ENCODE measurements around the gene MAT2A.
A peak's percentile ranks its signal among the peaks of the same experiment; 100 is the strongest.
"Not testable (repeated sequence)": the region's sequence is repeated elsewhere in the genome, so short reads cannot be mapped to it uniquely, and the experiment has no call there.

MAT2A gene

GRCh38 chr2:85541262-85541661 lies 2.3 kb downstream of the MAT2A start:
- no peak overlapping the region for H2BK5ac ChIP-seq (ENCODE audit: low read length)
- no peak for DNase-seq (ENCODE audit: low spot score)

DNA sequence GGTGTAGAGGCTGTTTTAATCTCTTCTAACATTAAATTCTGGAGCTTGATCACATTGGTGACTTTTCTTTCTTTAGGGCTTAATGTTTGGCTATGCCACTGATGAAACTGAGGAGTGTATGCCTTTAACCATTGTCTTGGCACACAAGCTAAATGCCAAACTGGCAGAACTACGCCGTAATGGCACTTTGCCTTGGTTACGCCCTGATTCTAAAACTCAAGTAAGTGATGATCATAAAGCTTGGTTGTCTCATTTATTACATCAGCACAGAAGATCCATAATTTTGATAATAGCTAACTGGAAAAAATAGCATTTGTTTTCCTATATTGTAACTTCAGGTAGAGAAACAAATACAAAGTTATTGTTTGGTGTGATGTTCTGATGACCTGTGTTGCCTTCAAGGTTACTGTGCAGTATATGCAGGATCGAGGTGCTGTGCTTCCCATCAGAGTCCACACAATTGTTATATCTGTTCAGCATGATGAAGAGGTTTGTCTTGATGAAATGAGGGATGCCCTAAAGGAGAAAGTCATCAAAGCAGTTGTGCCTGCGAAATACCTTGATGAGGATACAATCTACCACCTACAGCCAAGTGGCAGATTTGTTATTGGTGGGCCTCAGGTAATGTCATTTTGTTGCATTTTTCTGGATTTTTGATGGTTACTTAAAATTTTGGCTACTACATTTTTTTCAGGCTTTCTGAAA lies 2.9 kb downstream of the MAT2A start:
- Histone ChIP-seq H3K14ac (ENCODE audit: low read length) (no peak overlapping the region), H3K4me2 (ENCODE audit: insufficient read depth, low read length, poor library complexity, severe bottlenecking) (no peak overlapping the region), H2BK5ac (ENCODE audit: low read length) (no peak overlapping the region), H3K4ac (ENCODE audit: low read length) (no peak overlapping the region), H2BK120ac (ENCODE audit: low read depth, low read length) (no peak overlapping the region), H2BK12ac (ENCODE audit: low read length) (no peak overlapping the region), H2AK5ac (ENCODE audit: low read depth, low read length) (no peak overlapping the region), H2AFZ (ENCODE audit: low read length) (no peak overlapping the region), H4K91ac (ENCODE audit: low read depth, low read length, poor library complexity) (no peak overlapping the region), H3K27me3 (ENCODE audit: control insufficient read depth in 3 of 3, insufficient read depth in 3 of 3, low read depth in 1 of 3, low read length in 3 of 3) (no peaks in the 10 kb centered on the region), H3K23ac (ENCODE audit: low read depth, low read length, poor library complexity) (no peak overlapping the region), H3K9me3 (replicated peaks in 1 of 2; ENCODE audit: control insufficient read depth in 2 of 2, insufficient read depth in 1 of 2, low read depth in 1 of 2, low read length in 2 of 2) (no peaks in the 10 kb centered on the region), H3K36me3 (replicated peaks in 1 of 2; ENCODE audit: control insufficient read depth in 2 of 2, insufficient read depth in 2 of 2, low read length in 2 of 2) (peaks cover 28 to 73% of the 10 kb centered on the region in 2 donors), H2BK15ac (ENCODE audit: low read length) (no peak overlapping the region), H4K8ac (ENCODE audit: low read depth, low read length) (no peak overlapping the region), H3K4me3 (ENCODE audit: low read length in 2 of 2) (no peak overlapping the region), H3K4me1 (ENCODE audit: control insufficient read depth in 2 of 2, insufficient read depth in 1 of 2, low read depth in 1 of 2, low read length in 2 of 2) (peaks cover 10 to 16% of the 10 kb centered on the region in 2 donors), H3K9ac (ENCODE audit: low read depth, low read length, poor library complexity) (no peak overlapping the region), H3K27ac (replicated peaks; ENCODE audit: low read length) (no peak overlapping the region), H3K18ac (ENCODE audit: low read length) (no peak overlapping the region), H3K79me1 (ENCODE audit: low read depth, low read length) (peaks cover 2% of the 10 kb centered on the region)
- WGBS, 2 donors (ENCODE audit: extremely low coverage in 2 of 2, insufficient read length in 2 of 2, insufficient replicate concordance in 1 of 2): no CpG with 5 or more reads among the region's 5 CpGs
- DNase-seq (ENCODE audit: low spot score): no peak

More at GRCh38 chr2:85541262-85541661, 2.3 kb downstream of the MAT2A start:
- H2AK5ac ChIP-seq (ENCODE audit: low read depth, low read length): no peak overlapping the region
- no peak overlapping the region for H3K9ac ChIP-seq (ENCODE audit: low read depth, low read length, poor library complexity)
- H3K27ac ChIP-seq (replicated peaks; ENCODE audit: low read length): no peak overlapping the region
- peaks cover 10 to 17% of the 10 kb centered on the region in 2 donors for H3K4me1 ChIP-seq (ENCODE audit: control insufficient read depth in 2 of 2, insufficient read depth in 1 of 2, low read depth in 1 of 2, low read length in 2 of 2)
- H4K91ac ChIP-seq (ENCODE audit: low read depth, low read length, poor library complexity): no peak overlapping the region
- no peak overlapping the region for H3K4me2 ChIP-seq (ENCODE audit: insufficient read depth, low read length, poor library complexity, severe bottlenecking)
- no peaks in the 10 kb centered on the region for H3K9me3 ChIP-seq (replicated peaks in 1 of 2; ENCODE audit: control insufficient read depth in 2 of 2, insufficient read depth in 1 of 2, low read depth in 1 of 2, low read length in 2 of 2)
- H2BK12ac ChIP-seq (ENCODE audit: low read length): no peak overlapping the region
- WGBS, 2 donors (ENCODE audit: extremely low coverage in 2 of 2, insufficient read length in 2 of 2, insufficient replicate concordance in 1 of 2): no CpG with 5 or more reads among the region's 4 CpGs
- no peak overlapping the region for H2BK15ac ChIP-seq (ENCODE audit: low read length)
- H3K23ac ChIP-seq (ENCODE audit: low read depth, low read length, poor library complexity): no peak overlapping the region
- H3K27me3 ChIP-seq (ENCODE audit: control insufficient read depth in 3 of 3, insufficient read depth in 3 of 3, low read depth in 1 of 3, low read length in 3 of 3): no peaks in the 10 kb centered on the region
- H3K4ac ChIP-seq (ENCODE audit: low read length): no peak overlapping the region
- H3K79me1 ChIP-seq (ENCODE audit: low read depth, low read length): peaks cover 2% of the 10 kb centered on the region
- no peak overlapping the region for H3K14ac ChIP-seq (ENCODE audit: low read length)
- no peak overlapping the region for H2AFZ ChIP-seq (ENCODE audit: low read length)
- H2BK120ac ChIP-seq (ENCODE audit: low read depth, low read length): no peak overlapping the region
- peak overlapping the region in 1 of 2 donors; percentile 98 for H3K4me3 ChIP-seq (ENCODE audit: low read length in 2 of 2)
- H3K18ac ChIP-seq (ENCODE audit: low read length): no peak overlapping the region
- peaks cover 28 to 67% of the 10 kb centered on the region in 2 donors for H3K36me3 ChIP-seq (replicated peaks in 1 of 2; ENCODE audit: control insufficient read depth in 2 of 2, insufficient read depth in 2 of 2, low read length in 2 of 2)
- no peak overlapping the region for H4K8ac ChIP-seq (ENCODE audit: low read depth, low read length)

GRCh38 chr2:85542777-85543176 lies 3.8 kb downstream of the MAT2A start:
- Histone ChIP-seq H3K4me1 (ENCODE audit: control insufficient read depth in 2 of 2, insufficient read depth in 1 of 2, low read depth in 1 of 2, low read length in 2 of 2) (peaks cover 6 to 13% of the 10 kb centered on the region in 2 donors), H3K14ac (ENCODE audit: low read length) (no peak overlapping the region), H3K18ac (ENCODE audit: low read length) (no peak overlapping the region), H4K8ac (ENCODE audit: low read depth, low read length) (no peak overlapping the region), H3K79me1 (ENCODE audit: low read depth, low read length) (peaks cover 2% of the 10 kb centered on the region), H3K27me3 (ENCODE audit: control insufficient read depth in 3 of 3, insufficient read depth in 3 of 3, low read depth in 1 of 3, low read length in 3 of 3) (no peaks in the 10 kb centered on the region), H3K9ac (ENCODE audit: low read depth, low read length, poor library complexity) (no peak overlapping the region), H3K23ac (ENCODE audit: low read depth, low read length, poor library complexity) (no peak overlapping the region), H2BK120ac (ENCODE audit: low read depth, low read length) (no peak overlapping the region), H3K4me2 (ENCODE audit: insufficient read depth, low read length, poor library complexity, severe bottlenecking) (no peak overlapping the region), H2AFZ (ENCODE audit: low read length) (no peak overlapping the region), H3K4me3 (ENCODE audit: low read length in 2 of 2) (no peak overlapping the region), H2BK5ac (ENCODE audit: low read length) (no peak overlapping the region), H3K27ac (replicated peaks; ENCODE audit: low read length) (no peak overlapping the region), H4K91ac (ENCODE audit: low read depth, low read length, poor library complexity) (no peak overlapping the region), H2AK5ac (ENCODE audit: low read depth, low read length) (no peak overlapping the region), H3K36me3 (replicated peaks in 1 of 2; ENCODE audit: control insufficient read depth in 2 of 2, insufficient read depth in 2 of 2, low read length in 2 of 2) (peaks cover 28 to 82% of the 10 kb centered on the region in 2 donors), H2BK15ac (ENCODE audit: low read length) (no peak overlapping the region), H3K9me3 (replicated peaks in 1 of 2; ENCODE audit: control insufficient read depth in 2 of 2, insufficient read depth in 1 of 2, low read depth in 1 of 2, low read length in 2 of 2) (no peaks in the 10 kb centered on the region), H3K4ac (ENCODE audit: low read length) (no peak overlapping the region), H2BK12ac (ENCODE audit: low read length) (no peak overlapping the region)
- no CpG with 5 or more reads among the region's 4 CpGs for WGBS, 2 donors (ENCODE audit: extremely low coverage in 2 of 2, insufficient read length in 2 of 2, insufficient replicate concordance in 1 of 2)
- no peak for DNase-seq (ENCODE audit: low spot score)

- H3K4me1 ChIP-seq (ENCODE audit: control insufficient read depth in 2 of 2, insufficient read depth in 1 of 2, low read depth in 1 of 2, low read length in 2 of 2): peaks cover 4 to 13% of the 10 kb centered on the region in 2 donors
- H3K23ac ChIP-seq (ENCODE audit: low read depth, low read length, poor library complexity); H4K8ac ChIP-seq (ENCODE audit: low read depth, low read length); H3K4me2 ChIP-seq (ENCODE audit: insufficient read depth, low read length, poor library complexity, severe bottlenecking); H2BK12ac ChIP-seq (ENCODE audit: low read length); H3K9ac ChIP-seq (ENCODE audit: low read depth, low read length, poor library complexity); H2BK120ac ChIP-seq (ENCODE audit: low read depth, low read length); H3K27me3 ChIP-seq (ENCODE audit: control insufficient read depth in 3 of 3, insufficient read depth in 3 of 3, low read depth in 1 of 3, low read length in 3 of 3); H3K79me1 ChIP-seq (ENCODE audit: low read depth, low read length); H2BK5ac ChIP-seq (ENCODE audit: low read length); H2BK15ac ChIP-seq (ENCODE audit: low read length); H3K4ac ChIP-seq (ENCODE audit: low read length); H3K14ac ChIP-seq (ENCODE audit: low read length); H3K9me3 ChIP-seq (replicated peaks in 1 of 2; ENCODE audit: control insufficient read depth in 2 of 2, insufficient read depth in 1 of 2, low read depth in 1 of 2, low read length in 2 of 2); H3K4me3 ChIP-seq (ENCODE audit: low read length in 2 of 2); H2AK5ac ChIP-seq (ENCODE audit: low read depth, low read length); H4K91ac ChIP-seq (ENCODE audit: low read depth, low read length, poor library complexity); H3K18ac ChIP-seq (ENCODE audit: low read length); DNase-seq (ENCODE audit: low spot score); H2AFZ ChIP-seq (ENCODE audit: low read length): not testable (repeated sequence)
- peak overlapping the region; percentile 23 for H3K27ac ChIP-seq (replicated peaks; ENCODE audit: low read length)
- no CpG with 5 or more reads among the region's 3 CpGs for WGBS, 2 donors (ENCODE audit: extremely low coverage in 2 of 2, insufficient read length in 2 of 2, insufficient replicate concordance in 1 of 2)
- H3K36me3 ChIP-seq (replicated peaks in 1 of 2; ENCODE audit: control insufficient read depth in 2 of 2, insufficient read depth in 2 of 2, low read length in 2 of 2): peaks cover 28 to 94% of the 10 kb centered on the region in 2 donors
Measured at GRCh38 chr2:85544254-85544691, 5.3 kb downstream of the MAT2A start.
